Hematopoietic multipotent progenitor cell treated with erythropoietin and hydrocortisone succinate and interleukin-3 and kit ligand, for 17 days (in vitro differentiated cells): ENCODE data around the gene NSL1.
"Not testable (repeated sequence)": the region's sequence is repeated elsewhere in the genome, so short reads cannot be mapped to it uniquely, and the experiment has no call there.

Experiments used
- DNase-seq: peaks from one replicate; pipeline ENCODE4 v3.0.0-alpha.2; 2015; ENCODE audit warnings: low spot score

Gene NSL1

DNA sequence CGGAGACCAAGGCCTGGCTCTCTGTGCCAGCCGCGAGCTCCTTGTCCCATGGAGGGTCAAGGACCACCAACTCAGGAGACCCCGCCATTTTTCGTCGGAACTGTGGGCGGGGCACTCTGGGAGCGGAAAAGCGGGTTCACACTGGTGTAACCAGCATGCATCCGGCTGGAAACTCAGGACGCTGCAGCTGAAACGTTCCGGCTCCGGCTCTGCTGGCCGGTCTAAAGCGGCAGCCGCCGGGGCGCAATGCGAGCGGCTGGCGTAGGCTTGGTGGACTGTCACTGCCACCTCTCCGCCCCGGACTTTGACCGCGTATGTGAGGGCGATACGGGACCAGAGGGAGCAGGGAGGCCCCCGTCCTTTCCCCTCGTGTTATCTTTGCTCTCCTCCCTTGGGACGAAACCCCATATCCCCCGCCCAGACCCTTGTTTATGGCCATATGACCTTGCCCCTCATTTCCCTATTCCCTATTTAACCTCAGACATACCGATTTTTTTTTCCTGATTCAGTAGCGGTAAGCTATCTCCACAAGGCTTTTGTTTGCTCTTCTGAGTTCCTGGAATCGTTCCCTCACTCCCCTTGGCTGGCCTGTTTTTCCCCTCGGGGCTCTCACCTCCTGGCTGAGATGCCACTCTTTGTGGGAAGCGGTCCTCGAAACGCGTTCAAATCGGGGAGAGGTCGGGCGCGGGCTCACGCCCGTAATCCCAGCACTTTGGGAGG lies at the start of gene NSL1, which contains the start of gene TATDN3:
TSS of gene NSL1 (minus strand) at position 102 of the 720 bp plus-strand sequence. CDS start at position 88, 14 bp downstream.
TSS of gene TATDN3 (plus strand) at position 219 of the 720 bp plus-strand sequence. CDS start at position 247, 28 bp downstream.
- peak; percentile 95 for DNase-seq

DNA sequence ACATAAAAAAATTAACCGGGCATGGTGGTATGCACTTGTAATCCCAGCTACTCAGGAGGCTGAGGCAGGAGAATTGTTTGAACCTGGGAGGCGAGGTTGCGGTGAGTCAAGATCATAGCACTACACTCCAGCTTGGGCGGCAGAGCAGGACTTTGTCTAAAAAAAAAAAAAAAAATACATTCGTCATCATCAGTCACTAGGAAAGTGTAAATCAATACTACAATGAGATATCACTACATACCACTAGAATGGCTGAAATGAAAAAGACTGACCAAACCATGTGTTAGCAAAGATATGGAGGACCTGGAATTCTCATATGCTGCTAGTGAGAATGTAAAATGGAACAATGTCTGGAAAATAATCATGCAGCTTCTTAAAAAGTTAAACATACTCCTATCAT lies 46.6 kb upstream of the NSL1 start:
- DNase-seq: no peak

GRCh38 chr1:212833211-212834207 lies 41.9 kb upstream of the NSL1 start:
- DNase-seq: not testable (repeated sequence)

DNA sequence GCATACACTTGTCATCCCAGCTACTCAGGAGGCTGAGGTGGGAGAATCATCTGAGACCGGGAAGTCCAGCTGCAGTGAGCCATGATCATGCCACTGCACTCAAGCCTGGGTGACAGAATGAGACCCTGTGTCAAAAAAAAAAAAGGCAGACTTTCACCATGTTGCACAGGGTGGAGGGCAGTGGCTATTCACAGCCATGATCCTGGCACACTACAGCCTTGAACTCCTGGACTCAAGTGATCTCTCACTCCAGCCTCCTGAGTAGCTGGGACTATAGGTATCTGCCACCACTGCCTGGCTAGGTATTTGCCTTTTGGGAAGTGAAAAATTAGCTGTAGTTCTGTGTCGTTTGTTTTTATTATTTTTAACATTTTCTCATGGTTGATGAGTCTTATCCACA lies 36.8 kb upstream of the NSL1 start:
- no peak for DNase-seq

- no peak for DNase-seq
Observed at GRCh38 chr1:212827831-212828278, 36.3 kb upstream of the NSL1 start.

DNA sequence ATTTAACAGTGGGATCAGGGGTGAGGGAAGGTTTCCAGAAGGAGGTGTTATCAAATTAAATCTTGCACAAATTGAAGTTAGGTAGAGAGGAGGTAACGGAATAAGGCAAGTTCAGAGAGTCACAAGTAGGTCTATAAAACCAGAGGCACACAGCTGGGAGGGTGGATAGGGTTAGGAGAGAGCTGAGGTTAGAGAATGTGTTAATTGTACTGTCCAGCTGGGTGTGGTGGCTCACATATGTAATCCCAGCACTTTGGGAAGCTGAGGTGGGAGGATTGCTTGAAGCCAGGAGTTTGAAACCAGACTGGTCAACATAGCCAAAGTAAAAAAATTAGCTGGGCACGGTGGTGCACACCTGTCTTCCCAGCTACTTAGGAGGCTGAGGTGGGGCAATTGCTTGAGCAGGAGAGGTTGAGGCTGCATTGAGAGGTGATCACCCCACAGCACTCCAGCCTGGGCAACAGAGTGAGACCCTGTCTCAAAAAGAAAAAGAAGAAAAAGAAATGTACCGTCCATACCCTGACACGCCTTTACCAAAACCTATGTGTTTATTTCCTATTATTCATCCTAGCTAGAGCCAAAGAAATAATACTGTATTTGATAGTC lies 35.7 kb upstream of the NSL1 start:
- no peak for DNase-seq

- DNase-seq: no peak
Observed at GRCh38 chr1:212825798-212826452, 34.3 kb upstream of the NSL1 start.

DNA sequence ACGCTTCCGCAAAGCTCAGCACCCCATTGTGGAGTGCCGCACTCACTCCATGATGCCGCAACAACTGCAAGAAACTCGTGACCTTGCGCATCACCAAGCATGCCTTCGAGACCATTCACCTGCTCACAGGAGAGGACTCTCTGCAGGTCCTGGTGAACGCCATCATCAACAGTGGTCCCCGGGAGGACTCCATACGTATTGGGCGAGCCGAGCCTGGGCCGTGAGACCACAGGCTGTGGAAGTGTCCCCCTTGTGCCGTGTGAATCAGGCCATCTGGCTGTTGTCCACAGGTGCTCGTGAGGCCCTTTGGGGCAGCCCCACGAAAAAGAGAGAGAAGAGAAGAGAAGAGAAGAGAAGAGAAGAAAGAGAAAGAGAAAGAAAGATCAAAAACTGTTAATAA lies 32.6 kb upstream of the NSL1 start:
- DNase-seq: no peak

- no peak for DNase-seq
Observed at GRCh38 chr1:212822956-212823355, 31.4 kb upstream of the NSL1 start.

DNA sequence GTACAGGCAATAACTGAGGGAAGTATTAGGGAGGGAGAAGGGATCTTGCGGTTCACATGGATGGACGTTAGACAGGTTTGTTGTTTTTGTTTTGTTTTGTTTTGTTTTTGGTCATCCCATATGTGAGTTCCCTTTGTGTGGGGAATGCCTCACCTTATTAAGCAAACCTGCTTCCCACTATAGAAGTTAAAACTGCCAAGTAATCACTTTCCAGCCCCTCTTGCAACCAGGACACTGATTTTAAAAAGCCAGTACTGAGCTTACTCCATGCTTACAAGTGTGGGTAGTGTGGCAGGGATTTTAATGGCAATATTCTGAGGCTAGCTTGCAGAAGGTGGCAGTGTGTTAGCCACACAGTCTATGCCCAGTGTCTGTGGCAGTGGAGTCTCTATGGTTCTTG lies 29.4 kb upstream of the NSL1 start:
- no peak for DNase-seq

GRCh38 chr1:212819726-212820125 lies 28.1 kb upstream of the NSL1 start:
- DNase-seq: no peak

DNA sequence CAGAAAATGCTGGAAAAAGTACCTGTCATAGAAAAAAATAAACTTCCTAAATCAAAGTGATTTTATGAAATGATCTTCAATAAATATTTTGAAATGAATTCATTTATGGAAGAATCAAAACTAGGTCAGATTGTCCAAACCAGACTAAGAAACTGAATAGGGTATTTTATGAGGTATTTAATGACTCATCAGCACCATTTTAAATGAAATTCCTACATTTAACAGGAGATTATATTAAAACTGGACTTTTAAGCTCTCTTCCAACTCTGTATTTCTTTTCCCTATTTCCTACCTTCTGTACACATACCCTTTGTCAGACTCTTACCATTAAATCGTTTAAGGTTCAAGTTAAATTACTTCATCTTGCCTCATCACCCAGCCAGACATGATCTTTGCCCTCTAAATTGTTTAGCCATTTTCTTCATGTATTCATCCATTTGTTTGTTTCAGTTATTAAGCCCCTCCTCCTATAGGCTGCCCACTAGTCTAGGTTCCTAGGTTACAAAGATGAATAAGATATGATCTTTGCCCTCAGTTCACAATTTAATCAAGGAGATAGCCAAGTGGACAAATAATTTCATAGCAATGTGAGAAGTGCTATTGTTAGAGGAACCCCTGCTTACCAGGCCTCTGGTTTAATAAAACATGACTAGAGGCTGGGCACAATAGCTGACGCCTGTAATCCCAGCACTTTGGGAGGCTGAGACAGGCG lies 25.1 kb upstream of the NSL1 start:
- no peak for DNase-seq

DNA sequence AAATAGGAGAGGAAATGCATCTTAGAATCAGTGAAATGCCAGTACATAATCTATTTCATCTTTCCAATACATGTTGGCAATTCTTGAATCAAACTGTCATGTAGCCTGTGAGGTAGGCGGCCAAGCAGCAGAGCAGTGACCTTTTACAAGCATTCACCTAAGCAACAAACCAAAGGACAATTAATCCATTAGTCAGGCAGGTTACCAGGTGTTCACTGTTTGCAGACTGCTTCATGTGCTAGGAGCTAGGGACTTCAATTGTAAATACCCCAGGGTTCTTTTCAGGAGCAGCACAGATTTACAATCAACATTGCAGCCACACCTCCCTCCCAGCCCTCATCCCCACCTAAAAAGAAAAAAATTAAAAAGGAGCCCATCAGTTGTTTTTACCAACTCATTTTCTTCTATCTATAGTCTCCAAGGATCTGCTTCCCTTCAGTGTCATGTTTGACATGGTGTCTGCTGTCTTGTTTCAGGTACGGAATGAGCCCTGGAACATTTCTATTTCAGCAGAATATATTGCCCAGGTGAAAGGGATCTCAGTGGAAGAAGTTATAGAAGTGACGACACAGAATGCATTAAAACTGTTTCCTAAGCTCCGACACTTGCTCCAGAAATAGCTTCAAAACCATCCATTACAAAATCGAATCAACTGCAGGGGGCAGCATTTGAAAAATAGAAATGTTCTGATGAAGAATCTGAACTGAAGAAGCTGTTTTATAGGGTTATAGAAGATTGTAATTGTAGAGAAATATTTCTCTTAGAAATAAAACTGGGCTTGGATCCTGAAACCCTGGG lies 23.2 kb upstream of the NSL1 start:
- DNase-seq: peak; percentile 28

GRCh38 chr1:212805767-212806166 lies 14.2 kb upstream of the NSL1 start:
- no peak for DNase-seq

GRCh38 chr1:212797681-212798080 lies 6.1 kb upstream of the NSL1 start:
- DNase-seq: no peak

GRCh38 chr1:212794561-212795014 lies 3.0 kb upstream of the NSL1 start:
- no peak for DNase-seq

- DNase-seq: peak; percentile 11
Observed at GRCh38 chr1:212792396-212792908, 875 bp upstream of the NSL1 start.

DNA sequence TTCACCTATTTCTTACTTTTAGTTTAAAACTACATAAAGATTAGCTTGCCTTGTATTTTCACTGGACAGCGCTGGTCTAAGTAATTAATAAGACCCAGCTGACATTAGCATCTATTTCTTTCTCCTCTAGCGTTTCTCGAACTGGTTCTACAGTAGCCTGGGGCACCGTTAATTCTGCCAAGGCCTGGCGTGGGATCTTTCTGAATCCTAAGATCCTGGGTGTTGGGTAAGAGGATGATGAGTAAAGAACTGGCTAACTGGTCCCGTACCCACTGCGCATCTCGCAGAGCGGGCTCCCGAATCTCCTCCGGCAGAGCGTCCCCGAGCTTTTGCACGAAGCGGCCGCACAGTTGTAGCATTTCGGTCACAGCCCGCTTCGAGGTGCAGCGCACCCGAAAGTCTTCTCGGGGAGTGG lies 309 bp downstream of the NSL1 start:
- DNase-seq: no peak

GRCh38 chr1:212785871-212786270 lies 5.7 kb downstream of the NSL1 start:
- DNase-seq: no peak

- no peak for DNase-seq
Observed at GRCh38 chr1:212783976-212784375, 7.6 kb downstream of the NSL1 start.
